Midbrain (tissue), 1 donor: Measurements from ENCODE around the gene ZMYM4.
"Not testable (repeated sequence)": the region's sequence is repeated elsewhere in the genome, so short reads cannot be mapped to it uniquely, and the experiment has no call there.

ENCODE experiments used
- DNase-seq: peaks from one replicate; lab custom pipeline; 2025; lab: John Stamatoyannopoulos, UW

Gene ZMYM4

GRCh38 chr1:35268282-35269200, at the start of gene ZMYM4:
Gene ZMYM4, plus strand, starts transcription at chr1:35268709. Its CDS starts 338 bp downstream, at chr1:35269047.
- DNase-seq = peak; percentile 91

- no peak for DNase-seq
Observed at GRCh38 chr1:35220976-35221375, 47.5 kb upstream of the ZMYM4 start.

GRCh38 chr1:35222322-35223083, 46.0 kb upstream of the ZMYM4 start:
- DNase-seq = no peak

- no peak for DNase-seq
Observed at GRCh38 chr1:35223084-35223630, 45.4 kb upstream of the ZMYM4 start.

- no peak for DNase-seq
Observed at GRCh38 chr1:35226546-35226945, 42.0 kb upstream of the ZMYM4 start.

GRCh38 chr1:35229587-35230360, 38.7 kb upstream of the ZMYM4 start:
- no peak for DNase-seq

- DNase-seq = no peak
Observed at GRCh38 chr1:35231287-35231686, 37.2 kb upstream of the ZMYM4 start.

- not testable (repeated sequence) for DNase-seq
Observed at GRCh38 chr1:35236772-35237171, 31.7 kb upstream of the ZMYM4 start.

- no peak for DNase-seq
Observed at GRCh38 chr1:35243691-35244090, 24.8 kb upstream of the ZMYM4 start.

- no peak for DNase-seq
Observed at GRCh38 chr1:35247256-35247655, 21.3 kb upstream of the ZMYM4 start.

GRCh38 chr1:35253941-35254340, 14.6 kb upstream of the ZMYM4 start:
- no peak for DNase-seq

GRCh38 chr1:35255276-35255675, 13.2 kb upstream of the ZMYM4 start:
- DNase-seq = no peak

- no peak for DNase-seq
Observed at GRCh38 chr1:35259561-35259960, 8.9 kb upstream of the ZMYM4 start.

GRCh38 chr1:35261412-35262120, 6.9 kb upstream of the ZMYM4 start:
- DNase-seq = no peak

- DNase-seq = no peak
Observed at GRCh38 chr1:35264035-35264434, 4.5 kb upstream of the ZMYM4 start.

- peak; percentile 2 for DNase-seq
Observed at GRCh38 chr1:35264871-35265270, 3.6 kb upstream of the ZMYM4 start.

- no peak for DNase-seq
Observed at GRCh38 chr1:35266306-35266705, 2.2 kb upstream of the ZMYM4 start.

- DNase-seq = no peak
Observed at GRCh38 chr1:35269201-35269988, 886 bp downstream of the ZMYM4 start.

GRCh38 chr1:35269989-35270289, 1.4 kb downstream of the ZMYM4 start:
- DNase-seq = no peak

- DNase-seq = no peak
Observed at GRCh38 chr1:35270836-35271235, 2.3 kb downstream of the ZMYM4 start.

GRCh38 chr1:35274197-35274596, 5.7 kb downstream of the ZMYM4 start:
- DNase-seq = no peak
